Sigmoid colon (tissue), 3 donors: Measurements from ENCODE around the gene CBFA2T3.

Experiments
- POLR2A ChIP-seq, 2 donors: fragments of 450-650 bp; IDR thresholded peaks; one replicate each; pipeline ENCODE4 v1.6.1; 2016; ENCODE audit warnings: antibody characterized with exemption in 2 of 2, mild to moderate bottlenecking in 2 of 2, moderate library complexity in 2 of 2
- TF ChIP-seq, protein P1 (sequence below), 4 experiments: fragments of 450-650 bp in 3 of 4; fragments of 200-600 bp in 1 of 4; IDR thresholded peaks; one replicate each; pipeline ENCODE4 v1.5.1; 2016 to 2019; ENCODE audit warnings: antibody characterized with exemption in 4 of 4, mild to moderate bottlenecking in 3 of 4, moderate library complexity in 2 of 4

DNA sequence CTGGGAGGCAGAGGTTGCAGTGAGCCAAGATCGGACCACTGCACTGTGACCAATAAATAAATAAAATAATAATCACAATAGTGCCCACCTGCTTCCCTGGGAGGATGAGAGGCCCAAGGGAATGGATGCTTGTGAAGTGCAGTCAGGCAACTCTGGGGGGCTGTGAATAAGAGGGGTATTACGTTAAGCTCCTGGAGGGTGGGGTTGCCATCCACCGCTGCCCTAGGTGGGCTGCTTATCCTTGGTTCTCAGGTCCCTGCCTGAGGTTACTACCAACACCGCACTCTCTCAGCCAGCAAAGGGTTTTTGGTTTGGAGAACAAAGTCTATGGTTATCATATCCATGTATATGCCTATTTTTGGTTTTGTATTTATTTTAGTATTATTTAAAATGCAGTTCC, 48.6 kb upstream of the CBFA2T3 start:
- TF ChIP-seq, protein P1, sequence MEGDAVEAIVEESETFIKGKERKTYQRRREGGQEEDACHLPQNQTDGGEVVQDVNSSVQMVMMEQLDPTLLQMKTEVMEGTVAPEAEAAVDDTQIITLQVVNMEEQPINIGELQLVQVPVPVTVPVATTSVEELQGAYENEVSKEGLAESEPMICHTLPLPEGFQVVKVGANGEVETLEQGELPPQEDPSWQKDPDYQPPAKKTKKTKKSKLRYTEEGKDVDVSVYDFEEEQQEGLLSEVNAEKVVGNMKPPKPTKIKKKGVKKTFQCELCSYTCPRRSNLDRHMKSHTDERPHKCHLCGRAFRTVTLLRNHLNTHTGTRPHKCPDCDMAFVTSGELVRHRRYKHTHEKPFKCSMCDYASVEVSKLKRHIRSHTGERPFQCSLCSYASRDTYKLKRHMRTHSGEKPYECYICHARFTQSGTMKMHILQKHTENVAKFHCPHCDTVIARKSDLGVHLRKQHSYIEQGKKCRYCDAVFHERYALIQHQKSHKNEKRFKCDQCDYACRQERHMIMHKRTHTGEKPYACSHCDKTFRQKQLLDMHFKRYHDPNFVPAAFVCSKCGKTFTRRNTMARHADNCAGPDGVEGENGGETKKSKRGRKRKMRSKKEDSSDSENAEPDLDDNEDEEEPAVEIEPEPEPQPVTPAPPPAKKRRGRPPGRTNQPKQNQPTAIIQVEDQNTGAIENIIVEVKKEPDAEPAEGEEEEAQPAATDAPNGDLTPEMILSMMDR (IDR thresholded peaks at IDR 0.05): no peak
- TF ChIP-seq POLR2A (IDR thresholded peaks at IDR 0.05): no peak
